ENCODE measurements around the gene OR56A3.

OR56A3 gene, protein sequence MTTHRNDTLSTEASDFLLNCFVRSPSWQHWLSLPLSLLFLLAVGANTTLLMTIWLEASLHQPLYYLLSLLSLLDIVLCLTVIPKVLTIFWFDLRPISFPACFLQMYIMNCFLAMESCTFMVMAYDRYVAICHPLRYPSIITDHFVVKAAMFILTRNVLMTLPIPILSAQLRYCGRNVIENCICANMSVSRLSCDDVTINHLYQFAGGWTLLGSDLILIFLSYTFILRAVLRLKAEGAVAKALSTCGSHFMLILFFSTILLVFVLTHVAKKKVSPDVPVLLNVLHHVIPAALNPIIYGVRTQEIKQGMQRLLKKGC

GRCh38 chr11:5941951-5942350, at the start of gene OR56A3:
OR56A3 (plus strand) TSS chr11:5942251; CDS start chr11:5947347, 5,096 bp downstream.
- Histone ChIP-seq H3K9ac (ENCODE audit: low read length) (no peak within 1 kb of the TSS), H3K27me3 (ENCODE audit: control insufficient read depth in 1 of 2, insufficient read depth in 2 of 2, low read length in 2 of 2) (no peaks in the 10 kb centered on the region), H3K9me3 (ENCODE audit: low read length) (no peaks in the 10 kb centered on the region), H3K27ac (ENCODE audit: low read depth, low read length) (no peak within 1 kb of the TSS), H3K4me3 (ENCODE audit: low read depth in 1 of 2, low read length in 2 of 2) (no peak within 1 kb of the TSS), H3K36me3 (ENCODE audit: insufficient read depth, low read length) (no peaks in the 10 kb centered on the region), H3K4me1 (ENCODE audit: insufficient read depth, low read length) (no peaks in the 10 kb centered on the region)

DNA sequence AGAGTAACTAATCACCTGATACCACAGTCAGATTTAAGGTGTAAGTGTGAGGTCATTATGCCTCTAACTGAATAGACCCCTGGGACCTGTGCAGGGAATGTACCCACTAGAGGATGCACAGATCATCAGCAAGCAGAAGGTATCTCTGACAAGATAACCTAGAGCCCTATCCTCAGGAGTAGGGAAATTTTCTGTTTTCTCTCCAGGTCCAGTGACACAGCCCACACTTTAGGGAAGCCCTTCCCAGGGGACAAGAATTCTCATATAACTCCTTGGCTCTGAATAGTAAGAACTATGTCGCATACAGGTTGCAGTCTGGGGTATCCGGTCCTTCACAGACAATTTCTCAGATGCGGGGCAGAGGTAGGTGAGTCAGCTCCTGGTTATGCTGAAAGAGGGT, 49.1 kb upstream of the OR56A3 start, which contains the start of gene OR52E5:
Gene OR52E5 (plus strand): TSS at position 301 of the 400 bp plus-strand sequence. CDS start 7,569 bp downstream, outside the sequence.
- no peak within 1 kb of the TSS for H3K9ac ChIP-seq (ENCODE audit: low read length)
- H3K4me3 ChIP-seq (ENCODE audit: low read depth in 1 of 2, low read length in 2 of 2): no peak within 1 kb of the TSS
- H3K36me3 ChIP-seq (ENCODE audit: insufficient read depth, low read length): no peaks in the 10 kb centered on the region
- no peak within 1 kb of the TSS for H3K27ac ChIP-seq (ENCODE audit: low read depth, low read length)
- H3K4me1 ChIP-seq (ENCODE audit: insufficient read depth, low read length): no peaks in the 10 kb centered on the region
- no peaks in the 10 kb centered on the region for H3K27me3 ChIP-seq (ENCODE audit: control insufficient read depth in 1 of 2, insufficient read depth in 2 of 2, low read length in 2 of 2)
- H3K9me3 ChIP-seq (ENCODE audit: low read length): no peaks in the 10 kb centered on the region

DNA sequence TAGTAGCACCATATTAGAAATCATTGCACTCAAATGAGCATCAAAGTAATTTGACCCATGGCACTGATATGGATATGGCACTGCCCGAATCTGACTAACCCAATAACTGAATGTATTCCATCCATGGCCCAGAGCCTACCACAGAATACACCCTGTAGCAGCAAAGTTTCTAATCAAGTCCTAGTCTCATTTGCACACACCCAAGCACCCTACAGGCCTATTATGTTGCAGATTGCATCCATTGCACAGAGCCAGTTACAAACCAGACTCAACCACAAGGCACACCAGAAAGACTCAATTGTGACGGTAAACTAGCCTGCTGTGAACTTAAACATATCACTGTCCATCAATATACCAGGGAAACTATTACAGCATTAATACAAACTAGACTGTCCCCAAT, 42.5 kb upstream of the OR56A3 start:
- H3K4me1 ChIP-seq (ENCODE audit: insufficient read depth, low read length): no peaks in the 10 kb centered on the region
- H3K27ac ChIP-seq (ENCODE audit: low read depth, low read length): no peak overlapping the region
- no peak overlapping the region for H3K4me3 ChIP-seq (ENCODE audit: low read depth in 1 of 2, low read length in 2 of 2)
- no peaks in the 10 kb centered on the region for H3K9me3 ChIP-seq (ENCODE audit: low read length)
- no peaks in the 10 kb centered on the region for H3K27me3 ChIP-seq (ENCODE audit: control insufficient read depth in 1 of 2, insufficient read depth in 2 of 2, low read length in 2 of 2)
- no peaks in the 10 kb centered on the region for H3K36me3 ChIP-seq (ENCODE audit: insufficient read depth, low read length)
- H3K9ac ChIP-seq (ENCODE audit: low read length): no peak overlapping the region

GRCh38 chr11:5910540-5910939, 31.5 kb upstream of the OR56A3 start:
- H3K27me3 ChIP-seq (ENCODE audit: control insufficient read depth in 1 of 2, insufficient read depth in 2 of 2, low read length in 2 of 2): no peaks in the 10 kb centered on the region
- no peak overlapping the region for H3K27ac ChIP-seq (ENCODE audit: low read depth, low read length)
- no peaks in the 10 kb centered on the region for H3K36me3 ChIP-seq (ENCODE audit: insufficient read depth, low read length)
- no peak overlapping the region for H3K9ac ChIP-seq (ENCODE audit: low read length)
- no peak overlapping the region for H3K4me3 ChIP-seq (ENCODE audit: low read depth in 1 of 2, low read length in 2 of 2)
- no peaks in the 10 kb centered on the region for H3K9me3 ChIP-seq (ENCODE audit: low read length)
- no peaks in the 10 kb centered on the region for H3K4me1 ChIP-seq (ENCODE audit: insufficient read depth, low read length)

- H3K9ac ChIP-seq (ENCODE audit: low read length): no peak overlapping the region
- H3K27me3 ChIP-seq (ENCODE audit: control insufficient read depth in 1 of 2, insufficient read depth in 2 of 2, low read length in 2 of 2): no peaks in the 10 kb centered on the region
- H3K4me3 ChIP-seq (ENCODE audit: low read depth in 1 of 2, low read length in 2 of 2): no peak overlapping the region
- no peaks in the 10 kb centered on the region for H3K4me1 ChIP-seq (ENCODE audit: insufficient read depth, low read length)
- H3K36me3 ChIP-seq (ENCODE audit: insufficient read depth, low read length): no peaks in the 10 kb centered on the region
- H3K27ac ChIP-seq (ENCODE audit: low read depth, low read length): no peak overlapping the region
- no peaks in the 10 kb centered on the region for H3K9me3 ChIP-seq (ENCODE audit: low read length)
These were observed 19.2 kb upstream of the OR56A3 start for GRCh38 chr11:5922749-5923426.

DNA sequence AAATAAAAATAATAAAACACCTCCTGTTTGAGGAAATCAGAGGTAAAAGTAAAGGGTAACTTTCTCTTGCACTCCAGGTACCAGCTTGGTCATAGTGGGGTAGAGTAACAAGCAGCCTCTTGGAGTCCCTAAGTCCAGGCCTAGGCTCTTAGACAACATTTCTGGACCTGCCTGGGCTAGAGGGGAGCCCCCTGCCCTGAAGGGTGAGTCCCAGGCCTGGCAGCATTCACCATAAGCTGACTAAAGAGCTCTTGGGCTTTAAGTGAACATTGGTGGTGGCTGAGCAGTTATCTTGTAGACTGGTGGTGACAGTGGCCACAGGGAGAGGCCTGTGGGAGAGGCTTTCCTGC, 18.6 kb upstream of the OR56A3 start:
- no peaks in the 10 kb centered on the region for H3K36me3 ChIP-seq (ENCODE audit: insufficient read depth, low read length)
- no peak overlapping the region for H3K9ac ChIP-seq (ENCODE audit: low read length)
- H3K4me3 ChIP-seq (ENCODE audit: low read depth in 1 of 2, low read length in 2 of 2): no peak overlapping the region
- H3K27me3 ChIP-seq (ENCODE audit: control insufficient read depth in 1 of 2, insufficient read depth in 2 of 2, low read length in 2 of 2): no peaks in the 10 kb centered on the region
- H3K4me1 ChIP-seq (ENCODE audit: insufficient read depth, low read length): no peaks in the 10 kb centered on the region
- no peaks in the 10 kb centered on the region for H3K9me3 ChIP-seq (ENCODE audit: low read length)
- no peak overlapping the region for H3K27ac ChIP-seq (ENCODE audit: low read depth, low read length)

DNA sequence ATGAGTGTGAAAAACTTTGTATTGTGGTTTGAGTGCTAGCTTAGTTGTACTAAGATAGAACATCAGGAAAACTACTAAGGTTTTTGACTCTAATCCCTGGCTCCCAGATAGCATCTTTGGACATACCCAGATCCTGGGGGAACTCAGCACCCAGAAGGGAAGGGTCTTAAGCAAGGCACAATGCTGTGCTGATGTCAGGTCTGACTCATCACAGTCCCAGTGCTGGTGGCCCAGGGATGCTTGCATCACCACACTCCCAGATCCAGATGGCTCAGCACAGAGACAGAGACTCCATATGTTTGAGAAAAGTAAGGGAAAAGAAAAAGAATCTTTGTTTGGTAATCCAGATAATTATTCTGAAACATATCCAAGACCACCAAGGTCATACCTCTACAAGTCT, 18.3 kb upstream of the OR56A3 start:
- Histone ChIP-seq H3K4me1 (ENCODE audit: insufficient read depth, low read length) (no peaks in the 10 kb centered on the region), H3K36me3 (ENCODE audit: insufficient read depth, low read length) (no peaks in the 10 kb centered on the region), H3K4me3 (ENCODE audit: low read depth in 1 of 2, low read length in 2 of 2) (no peak overlapping the region), H3K9me3 (ENCODE audit: low read length) (no peaks in the 10 kb centered on the region), H3K27me3 (ENCODE audit: control insufficient read depth in 1 of 2, insufficient read depth in 2 of 2, low read length in 2 of 2) (no peaks in the 10 kb centered on the region), H3K9ac (ENCODE audit: low read length) (no peak overlapping the region), H3K27ac (ENCODE audit: low read depth, low read length) (no peak overlapping the region)

GRCh38 chr11:5928271-5928670, 13.8 kb upstream of the OR56A3 start:
- Histone ChIP-seq H3K4me3 (ENCODE audit: low read depth in 1 of 2, low read length in 2 of 2) (no peak overlapping the region), H3K4me1 (ENCODE audit: insufficient read depth, low read length) (no peaks in the 10 kb centered on the region), H3K9ac (ENCODE audit: low read length) (no peak overlapping the region), H3K27me3 (ENCODE audit: control insufficient read depth in 1 of 2, insufficient read depth in 2 of 2, low read length in 2 of 2) (no peaks in the 10 kb centered on the region), H3K27ac (ENCODE audit: low read depth, low read length) (no peak overlapping the region), H3K36me3 (ENCODE audit: insufficient read depth, low read length) (no peaks in the 10 kb centered on the region), H3K9me3 (ENCODE audit: low read length) (no peaks in the 10 kb centered on the region)

DNA sequence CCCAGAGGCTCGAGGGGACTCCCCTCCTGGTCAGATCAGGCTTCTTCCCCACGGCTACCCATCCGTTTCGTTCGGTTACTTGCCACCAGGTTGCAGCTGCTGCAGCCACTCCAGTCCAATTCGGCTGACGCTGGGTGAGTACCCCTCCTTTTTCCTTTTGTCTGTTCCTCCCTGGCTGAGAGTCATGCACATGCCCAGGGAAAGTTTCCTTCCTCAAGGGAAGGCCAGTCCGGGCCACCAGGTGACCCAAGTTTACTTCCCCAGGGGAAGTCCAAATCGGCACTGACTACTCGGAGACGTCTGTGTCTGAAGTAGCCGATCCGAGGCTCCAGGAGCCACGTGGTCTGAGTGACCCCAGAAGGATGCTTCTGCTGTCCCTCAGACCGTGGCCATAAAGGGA, 13.2 kb upstream of the OR56A3 start:
- Histone ChIP-seq H3K4me3 (ENCODE audit: low read depth in 1 of 2, low read length in 2 of 2) (no peak overlapping the region), H3K27ac (ENCODE audit: low read depth, low read length) (no peak overlapping the region), H3K36me3 (ENCODE audit: insufficient read depth, low read length) (no peaks in the 10 kb centered on the region), H3K4me1 (ENCODE audit: insufficient read depth, low read length) (no peaks in the 10 kb centered on the region), H3K9ac (ENCODE audit: low read length) (no peak overlapping the region), H3K27me3 (ENCODE audit: control insufficient read depth in 1 of 2, insufficient read depth in 2 of 2, low read length in 2 of 2) (no peaks in the 10 kb centered on the region), H3K9me3 (ENCODE audit: low read length) (no peaks in the 10 kb centered on the region)

GRCh38 chr11:5929571-5930368, 12.3 kb upstream of the OR56A3 start:
- Histone ChIP-seq H3K27ac (ENCODE audit: low read depth, low read length) (no peak overlapping the region), H3K9ac (ENCODE audit: low read length) (no peak overlapping the region), H3K36me3 (ENCODE audit: insufficient read depth, low read length) (no peaks in the 10 kb centered on the region), H3K27me3 (ENCODE audit: control insufficient read depth in 1 of 2, insufficient read depth in 2 of 2, low read length in 2 of 2) (no peaks in the 10 kb centered on the region), H3K9me3 (ENCODE audit: low read length) (no peaks in the 10 kb centered on the region), H3K4me1 (ENCODE audit: insufficient read depth, low read length) (no peaks in the 10 kb centered on the region), H3K4me3 (ENCODE audit: low read depth in 1 of 2, low read length in 2 of 2) (no peak overlapping the region)

GRCh38 chr11:5930614-5931013, 11.4 kb upstream of the OR56A3 start:
- H3K27me3 ChIP-seq (ENCODE audit: control insufficient read depth in 1 of 2, insufficient read depth in 2 of 2, low read length in 2 of 2): no peaks in the 10 kb centered on the region
- no peak overlapping the region for H3K9ac ChIP-seq (ENCODE audit: low read length)
- H3K4me3 ChIP-seq (ENCODE audit: low read depth in 1 of 2, low read length in 2 of 2): no peak overlapping the region
- H3K9me3 ChIP-seq (ENCODE audit: low read length): no peaks in the 10 kb centered on the region
- H3K27ac ChIP-seq (ENCODE audit: low read depth, low read length): no peak overlapping the region
- no peaks in the 10 kb centered on the region for H3K36me3 ChIP-seq (ENCODE audit: insufficient read depth, low read length)
- H3K4me1 ChIP-seq (ENCODE audit: insufficient read depth, low read length): no peaks in the 10 kb centered on the region

Data from muscle layer of colon (tissue), 2 donors.